NB4 (cell line): ENCODE data around the gene AQR.

Experiments used
- CTCF ChIP-seq: IDR thresholded peaks from one replicate; pipeline ENCODE4 v1.5.1; 2012; ENCODE audit warnings: low read depth, low read length
- MAX ChIP-seq: IDR thresholded peaks from 2 replicates; pipeline ENCODE4 v1.6.1; 2011; ENCODE audit warnings: low read depth, low read length

GRCh38 chr15:34999906-35000305 is 30.4 kb upstream of the AQR start:
- TF ChIP-seq CTCF, result no peak
- no peak for TF ChIP-seq MAX
